Epidermal melanocyte (primary cell): ENCODE data around the gene SEC24B.
"Not testable (repeated sequence)": the region's sequence is repeated elsewhere in the genome, so short reads cannot be mapped to it uniquely, and the experiment has no call there.

ENCODE experiments used
- DNase-seq: peaks from one replicate; pipeline ENCODE4 v3.0.0; 2011; ENCODE audit warnings: low spot score; ENCODE audit not compliant: insufficient read length

SEC24B gene

GRCh38 chr4:109432203-109432602, 1.4 kb upstream of the SEC24B start:
- no peak for DNase-seq

- DNase-seq: no peak
Observed at GRCh38 chr4:109432696-109433095, 919 bp upstream of the SEC24B start.

- DNase-seq: no peak
Observed at GRCh38 chr4:109434007-109434971, 674 bp downstream of the SEC24B start.

- no peak for DNase-seq
Observed at GRCh38 chr4:109435635-109436034, 2.0 kb downstream of the SEC24B start.

GRCh38 chr4:109436504-109436903, 2.9 kb downstream of the SEC24B start:
- DNase-seq: no peak

- DNase-seq: no peak
Observed at GRCh38 chr4:109440948-109441347, 7.3 kb downstream of the SEC24B start.

- no peak for DNase-seq
Observed at GRCh38 chr4:109441862-109442458, 8.3 kb downstream of the SEC24B start.

GRCh38 chr4:109444182-109444844, 10.7 kb downstream of the SEC24B start:
- DNase-seq: peak; percentile 39

GRCh38 chr4:109447278-109447677, 13.7 kb downstream of the SEC24B start:
- DNase-seq: no peak

- DNase-seq: no peak
Observed at GRCh38 chr4:109451544-109452273, 18.1 kb downstream of the SEC24B start.

- DNase-seq: not testable (repeated sequence)
Observed at GRCh38 chr4:109453110-109453509, 19.5 kb downstream of the SEC24B start.

GRCh38 chr4:109462297-109462696, 28.7 kb downstream of the SEC24B start:
- no peak for DNase-seq

GRCh38 chr4:109462802-109463201, 29.2 kb downstream of the SEC24B start:
- no peak for DNase-seq

- DNase-seq: no peak
Observed at GRCh38 chr4:109465069-109465468, 31.5 kb downstream of the SEC24B start.

GRCh38 chr4:109469915-109470314, 36.3 kb downstream of the SEC24B start:
- no peak for DNase-seq

GRCh38 chr4:109472343-109472761, 38.7 kb downstream of the SEC24B start:
- DNase-seq: no peak

- no peak for DNase-seq
Observed at GRCh38 chr4:109473824-109474223, 40.2 kb downstream of the SEC24B start.

GRCh38 chr4:109486007-109486406, 52.4 kb downstream of the SEC24B start:
- no peak for DNase-seq

GRCh38 chr4:109494563-109494962, 60.9 kb downstream of the SEC24B start:
- no peak for DNase-seq

GRCh38 chr4:109495514-109495913, 61.9 kb downstream of the SEC24B start:
- no peak for DNase-seq

GRCh38 chr4:109496875-109497274, 63.3 kb downstream of the SEC24B start:
- DNase-seq: no peak
